ENCODE data around the gene SERPINC1. TPM values are rescaled to one million over a fixed set of nuclear protein-coding genes. Genes with fewer than 3 reads are reported as not detected.

Gene SERPINC1
- total and polyA plus RNA-seq, 9 of the 15 experiments (the other 6 are each of a cell fraction or from before 2014, with no cell fraction given) = 0.07 to 1.2 (median 0.50) TPM

DNA sequence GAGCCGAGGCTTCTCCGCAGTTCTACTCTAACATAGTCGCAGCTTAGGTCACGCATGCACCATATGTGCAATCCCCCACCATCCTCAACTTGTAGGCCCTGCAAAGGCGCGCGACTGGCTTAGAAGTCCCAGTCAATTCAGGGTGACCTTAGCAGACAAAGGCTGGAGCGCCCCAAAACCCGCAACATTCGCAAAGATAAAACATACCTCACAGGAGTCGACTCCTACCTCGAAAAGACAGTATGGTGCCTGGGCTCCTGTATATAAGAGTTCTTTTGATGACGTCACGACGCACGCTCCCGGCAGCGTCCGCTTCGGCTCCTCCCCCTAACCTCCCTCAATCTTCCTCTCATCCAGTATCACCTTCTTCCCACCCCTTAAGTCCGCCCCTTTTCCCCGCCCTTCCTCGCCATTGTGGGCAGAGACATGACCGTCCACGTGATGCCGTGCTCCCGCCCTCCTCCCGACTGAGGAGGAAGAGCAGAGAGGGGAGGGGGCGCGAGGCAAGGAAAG is 49.3 kb downstream of the SERPINC1 start, which contains the start of gene GAS5 (continued):
- TF ChIP-seq, protein P1, sequence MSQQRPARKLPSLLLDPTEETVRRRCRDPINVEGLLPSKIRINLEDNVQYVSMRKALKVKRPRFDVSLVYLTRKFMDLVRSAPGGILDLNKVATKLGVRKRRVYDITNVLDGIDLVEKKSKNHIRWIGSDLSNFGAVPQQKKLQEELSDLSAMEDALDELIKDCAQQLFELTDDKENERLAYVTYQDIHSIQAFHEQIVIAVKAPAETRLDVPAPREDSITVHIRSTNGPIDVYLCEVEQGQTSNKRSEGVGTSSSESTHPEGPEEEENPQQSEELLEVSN (IDR thresholded peaks at IDR 0.05; ENCODE audit: borderline replicate concordance in 1 of 2, extremely low read depth in 1 of 2, insufficient read depth in 1 of 2, insufficient read length in 1 of 2, low read depth in 1 of 2, low read length in 1 of 2, poor library complexity in 1 of 2, severe bottlenecking in 1 of 2) = peak; percentile 34 to 70
- peak; percentile 46; the same call in 1 of the 2 replicates for TF ChIP-seq STAT5A (IDR thresholded peaks at IDR 0.05; ENCODE audit: borderline replicate concordance, low read length)
- 0 out of 2 replicates have a peak, but pooled peaks have one; percentile 58 for TF ChIP-seq NR2F6 (CRISPR knock-in tag; IDR thresholded peaks at IDR 0.05)
- TF ChIP-seq ZNF785 (CRISPR knock-in tag; IDR thresholded peaks at IDR 0.05) = no peak
- TF ChIP-seq BCL6 (CRISPR knock-in tag; IDR thresholded peaks at IDR 0.05) = peak; percentile 54; the same call in 1 of the 2 replicates
- TF ChIP-seq DMBX1 (CRISPR knock-in tag; IDR thresholded peaks at IDR 0.05; ENCODE audit: borderline replicate concordance) = no peak
- no peak for TF ChIP-seq SMARCE1 (IDR thresholded peaks at IDR 0.05)
- TF ChIP-seq POLR2B (IDR thresholded peaks at IDR 0.05; ENCODE audit: low read depth, partially characterized antibody) = peak; percentile 100
- TF ChIP-seq, protein P2, sequence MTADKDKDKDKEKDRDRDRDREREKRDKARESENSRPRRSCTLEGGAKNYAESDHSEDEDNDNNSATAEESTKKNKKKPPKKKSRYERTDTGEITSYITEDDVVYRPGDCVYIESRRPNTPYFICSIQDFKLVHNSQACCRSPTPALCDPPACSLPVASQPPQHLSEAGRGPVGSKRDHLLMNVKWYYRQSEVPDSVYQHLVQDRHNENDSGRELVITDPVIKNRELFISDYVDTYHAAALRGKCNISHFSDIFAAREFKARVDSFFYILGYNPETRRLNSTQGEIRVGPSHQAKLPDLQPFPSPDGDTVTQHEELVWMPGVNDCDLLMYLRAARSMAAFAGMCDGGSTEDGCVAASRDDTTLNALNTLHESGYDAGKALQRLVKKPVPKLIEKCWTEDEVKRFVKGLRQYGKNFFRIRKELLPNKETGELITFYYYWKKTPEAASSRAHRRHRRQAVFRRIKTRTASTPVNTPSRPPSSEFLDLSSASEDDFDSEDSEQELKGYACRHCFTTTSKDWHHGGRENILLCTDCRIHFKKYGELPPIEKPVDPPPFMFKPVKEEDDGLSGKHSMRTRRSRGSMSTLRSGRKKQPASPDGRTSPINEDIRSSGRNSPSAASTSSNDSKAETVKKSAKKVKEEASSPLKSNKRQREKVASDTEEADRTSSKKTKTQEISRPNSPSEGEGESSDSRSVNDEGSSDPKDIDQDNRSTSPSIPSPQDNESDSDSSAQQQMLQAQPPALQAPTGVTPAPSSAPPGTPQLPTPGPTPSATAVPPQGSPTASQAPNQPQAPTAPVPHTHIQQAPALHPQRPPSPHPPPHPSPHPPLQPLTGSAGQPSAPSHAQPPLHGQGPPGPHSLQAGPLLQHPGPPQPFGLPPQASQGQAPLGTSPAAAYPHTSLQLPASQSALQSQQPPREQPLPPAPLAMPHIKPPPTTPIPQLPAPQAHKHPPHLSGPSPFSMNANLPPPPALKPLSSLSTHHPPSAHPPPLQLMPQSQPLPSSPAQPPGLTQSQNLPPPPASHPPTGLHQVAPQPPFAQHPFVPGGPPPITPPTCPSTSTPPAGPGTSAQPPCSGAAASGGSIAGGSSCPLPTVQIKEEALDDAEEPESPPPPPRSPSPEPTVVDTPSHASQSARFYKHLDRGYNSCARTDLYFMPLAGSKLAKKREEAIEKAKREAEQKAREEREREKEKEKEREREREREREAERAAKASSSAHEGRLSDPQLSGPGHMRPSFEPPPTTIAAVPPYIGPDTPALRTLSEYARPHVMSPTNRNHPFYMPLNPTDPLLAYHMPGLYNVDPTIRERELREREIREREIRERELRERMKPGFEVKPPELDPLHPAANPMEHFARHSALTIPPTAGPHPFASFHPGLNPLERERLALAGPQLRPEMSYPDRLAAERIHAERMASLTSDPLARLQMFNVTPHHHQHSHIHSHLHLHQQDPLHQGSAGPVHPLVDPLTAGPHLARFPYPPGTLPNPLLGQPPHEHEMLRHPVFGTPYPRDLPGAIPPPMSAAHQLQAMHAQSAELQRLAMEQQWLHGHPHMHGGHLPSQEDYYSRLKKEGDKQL (CRISPR knock-in tag; IDR thresholded peaks at IDR 0.05; ENCODE audit: borderline replicate concordance) = no peak
- TF ChIP-seq KHSRP (IDR thresholded peaks at IDR 0.05) = peak; percentile 99
- no peak for TF ChIP-seq TSC22D4 (tag; IDR thresholded peaks at IDR 0.05)
- no peak for TF ChIP-seq NFE2 (IDR thresholded peaks at IDR 0.05; ENCODE audit: low read depth)
- TF ChIP-seq, protein P3, sequence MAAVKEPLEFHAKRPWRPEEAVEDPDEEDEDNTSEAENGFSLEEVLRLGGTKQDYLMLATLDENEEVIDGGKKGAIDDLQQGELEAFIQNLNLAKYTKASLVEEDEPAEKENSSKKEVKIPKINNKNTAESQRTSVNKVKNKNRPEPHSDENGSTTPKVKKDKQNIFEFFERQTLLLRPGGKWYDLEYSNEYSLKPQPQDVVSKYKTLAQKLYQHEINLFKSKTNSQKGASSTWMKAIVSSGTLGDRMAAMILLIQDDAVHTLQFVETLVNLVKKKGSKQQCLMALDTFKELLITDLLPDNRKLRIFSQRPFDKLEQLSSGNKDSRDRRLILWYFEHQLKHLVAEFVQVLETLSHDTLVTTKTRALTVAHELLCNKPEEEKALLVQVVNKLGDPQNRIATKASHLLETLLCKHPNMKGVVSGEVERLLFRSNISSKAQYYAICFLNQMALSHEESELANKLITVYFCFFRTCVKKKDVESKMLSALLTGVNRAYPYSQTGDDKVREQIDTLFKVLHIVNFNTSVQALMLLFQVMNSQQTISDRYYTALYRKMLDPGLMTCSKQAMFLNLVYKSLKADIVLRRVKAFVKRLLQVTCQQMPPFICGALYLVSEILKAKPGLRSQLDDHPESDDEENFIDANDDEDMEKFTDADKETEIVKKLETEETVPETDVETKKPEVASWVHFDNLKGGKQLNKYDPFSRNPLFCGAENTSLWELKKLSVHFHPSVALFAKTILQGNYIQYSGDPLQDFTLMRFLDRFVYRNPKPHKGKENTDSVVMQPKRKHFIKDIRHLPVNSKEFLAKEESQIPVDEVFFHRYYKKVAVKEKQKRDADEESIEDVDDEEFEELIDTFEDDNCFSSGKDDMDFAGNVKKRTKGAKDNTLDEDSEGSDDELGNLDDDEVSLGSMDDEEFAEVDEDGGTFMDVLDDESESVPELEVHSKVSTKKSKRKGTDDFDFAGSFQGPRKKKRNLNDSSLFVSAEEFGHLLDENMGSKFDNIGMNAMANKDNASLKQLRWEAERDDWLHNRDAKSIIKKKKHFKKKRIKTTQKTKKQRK (IDR thresholded peaks at IDR 0.05; ENCODE audit: borderline replicate concordance, low read depth, low read length) = no peak
- TF ChIP-seq, protein P4, sequence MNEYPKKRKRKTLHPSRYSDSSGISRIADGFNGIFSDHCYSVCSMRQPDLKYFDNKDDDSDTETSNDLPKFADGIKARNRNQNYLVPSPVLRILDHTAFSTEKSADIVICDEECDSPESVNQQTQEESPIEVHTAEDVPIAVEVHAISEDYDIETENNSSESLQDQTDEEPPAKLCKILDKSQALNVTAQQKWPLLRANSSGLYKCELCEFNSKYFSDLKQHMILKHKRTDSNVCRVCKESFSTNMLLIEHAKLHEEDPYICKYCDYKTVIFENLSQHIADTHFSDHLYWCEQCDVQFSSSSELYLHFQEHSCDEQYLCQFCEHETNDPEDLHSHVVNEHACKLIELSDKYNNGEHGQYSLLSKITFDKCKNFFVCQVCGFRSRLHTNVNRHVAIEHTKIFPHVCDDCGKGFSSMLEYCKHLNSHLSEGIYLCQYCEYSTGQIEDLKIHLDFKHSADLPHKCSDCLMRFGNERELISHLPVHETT (CRISPR knock-in tag; conservative IDR thresholded peaks at IDR 0.05 in 1 of 2, IDR thresholded peaks at IDR 0.05 in 1 of 2) = no peak
- TF ChIP-seq CXXC5 (CRISPR knock-in tag; IDR thresholded peaks at IDR 0.05) = peak; percentile 93

All from K562 (cell line).